ENCODE data around the gene SUSD4. TPM values are rescaled to one million over a fixed set of nuclear protein-coding genes. Genes with fewer than 3 reads are reported as not detected.

Gene SUSD4
- total and polyA plus RNA-seq, 9 of the 15 experiments (the other 6 are each of a cell fraction or from before 2014, with no cell fraction given), result 0.06 to 1.7 (median 0.09) TPM; not detected in 4

DNA sequence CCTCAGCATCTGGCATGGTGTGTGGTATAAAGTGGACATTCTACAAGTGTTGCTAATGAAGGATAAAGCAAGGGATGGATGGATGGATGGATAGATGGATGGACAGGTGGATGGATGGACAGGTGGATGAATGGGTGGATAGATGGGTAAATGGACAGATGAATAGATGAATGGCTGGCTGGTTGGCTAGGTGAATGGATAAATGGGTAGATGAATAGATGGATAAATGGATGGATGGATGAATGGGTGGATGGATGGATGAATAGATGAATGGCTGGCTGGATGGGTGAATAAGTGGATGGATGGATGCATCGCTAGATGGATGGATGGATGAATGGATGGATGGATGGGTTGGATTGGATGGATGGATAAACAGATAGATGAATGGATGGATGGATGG lies 66.2 kb downstream of the SUSD4 start:
- FAIRE-seq, result no peak
- in situ Hi-C loops (cut with MboI), result no loop called here
- POLR2A ChIA-PET, result interaction anchor here (1.1 kb wide), 1 partner anchor 9 kb away, joined by 3 read pairs; no protein-coding TSS in a partner anchor
- no peak for DNase-seq (ENCODE audit: extremely low read depth in 1 of 4, low spot score in 3 of 4)
- Histone ChIP-seq H3K4me2 (ENCODE audit: insufficient read depth, low read length) (no peak overlapping the region), H3K79me2 (ENCODE audit: control insufficient read depth, insufficient read depth, low read length) (no peaks in the 10 kb centered on the region), H3K27ac (ENCODE audit: extremely low read depth, low read depth, low read length) (no peak overlapping the region), H3K4me1 (replicated peaks in 1 of 2; ENCODE audit: control insufficient read depth in 2 of 2, insufficient read depth in 2 of 2, low read length in 2 of 2) (no peaks in the 10 kb centered on the region; a peak in 1 of 5 replicates), H3K9ac (ENCODE audit: insufficient read depth in 1 of 2, low read depth in 2 of 2, low read length in 2 of 2) (no peak overlapping the region), H3K36me3 (ENCODE audit: control insufficient read depth, insufficient read depth, low read length) (no peaks in the 10 kb centered on the region), H4K20me1 (replicated peaks; ENCODE audit: control insufficient read depth, insufficient read depth, low read length) (no peaks in the 10 kb centered on the region), H3K9me1 (ENCODE audit: control insufficient read depth, insufficient read depth, low read length) (no peaks in the 10 kb centered on the region), H3K9me3 (replicated peaks; ENCODE audit: control insufficient read depth, insufficient read depth, low read depth, low read length) (no peaks in the 10 kb centered on the region), H2AFZ (ENCODE audit: low read depth, low read length) (no peak overlapping the region), H3K27me3 (ENCODE audit: control insufficient read depth in 2 of 2, insufficient read depth in 2 of 2, low read length in 2 of 2) (peaks cover 0 to 16% of the 10 kb centered on the region in 2 experiments; a peak in 2 of 5 replicates), H3K4me3 (no peak overlapping the region)
- TF ChIP-seq ZNF318 (IDR thresholded peaks at IDR 0.05; ENCODE audit: borderline replicate concordance in 1 of 2, low read depth in 1 of 2), result no peak
- TF ChIP-seq FOXJ2 (tag; IDR thresholded peaks at IDR 0.05), result no peak
- TF ChIP-seq ZNF232 (CRISPR knock-in tag; IDR thresholded peaks at IDR 0.05), result no peak
- TF ChIP-seq SMARCB1 (IDR thresholded peaks at IDR 0.05; ENCODE audit: insufficient read length, low read depth), result no peak
- TF ChIP-seq PRMT5 (CRISPR knock-in tag; IDR thresholded peaks at IDR 0.05), result no peak
- 0 out of 2 replicates have a peak, but pooled peaks have one; percentile 54 for TF ChIP-seq TSC22D4 (tag; IDR thresholded peaks at IDR 0.05)
- 0 out of 2 replicates have a peak, but pooled peaks have one; percentile 18 for TF ChIP-seq OTX1 (CRISPR knock-in tag; IDR thresholded peaks at IDR 0.05)
- TF ChIP-seq RFX1 (IDR thresholded peaks at IDR 0.05), result no peak
- 0% methylated on average over 1 of the region's 1 CpG for WGBS (ENCODE audit: insufficient coverage, low coverage, missing lambda C conversion rate)
- CTCF ChIA-PET (ENCODE audit: low intra/inter-chr PET ratio), result no interaction called here
- intact Hi-C loops (cut with micrococcal nuclease), result no loop called here
- no peak for ATAC-seq
- no TSS peak for BruUV-seq (replicated peaks)

All from K562 (cell line).